Left ventricle myocardium inferior (tissue), 1 donor: Measurements from ENCODE around the gene TMCO4. TPM values are rescaled to one million over a fixed set of nuclear protein-coding genes. Genes with fewer than 3 reads are reported as not detected.

Source experiments
- DNase-seq: peaks from one replicate; pipeline ENCODE4 v3.0.0-alpha.2; 2020
- H3K27ac ChIP-seq: fragments of 200-600 bp; replicated peaks from 2 replicates; pipeline ENCODE4 v1.8.0; 2021
- H3K27me3 ChIP-seq: fragments of 200-600 bp; 2 replicates; pipeline ENCODE4 v1.8.0; 2021; ENCODE audit warnings: low read depth
- H3K36me3 ChIP-seq: fragments of 200-600 bp; 2 replicates; pipeline ENCODE4 v1.8.0; 2021
- H3K4me1 ChIP-seq: fragments of 200-600 bp; 2 replicates; pipeline ENCODE4 v1.8.0; 2021
- H3K4me3 ChIP-seq: fragments of 200-600 bp; 2 replicates; pipeline ENCODE4 v1.8.0; 2021; ENCODE audit warnings: mild to moderate bottlenecking, moderate library complexity
- H3K9me3 ChIP-seq: fragments of 200-600 bp; replicated peaks from 2 replicates; pipeline ENCODE4 v1.8.0; 2021
- intact Hi-C: fragments of 100-400 bp; cut with micrococcal nuclease; formaldehyde crosslinking; loops from one replicate; pipeline ENCODE4 v1.11.0; 2022
- total RNA-seq: library from RNA; stranded (reverse); fragmentation: NEBNext Ultra II Directional; extraction: Animal tissue kit (Norgen Biotek cat#: 25700); gene quantifications from one replicate; pipeline ENCODE4 v1.2.1, GENCODE V29; 2021
- TF ChIP-seq, protein P1 (sequence below): fragments of 200-600 bp; IDR thresholded peaks from 2 replicates; pipeline ENCODE4 v1.8.0; 2021; ENCODE audit warnings: antibody characterized with exemption, mild to moderate bottlenecking, borderline replicate concordance
- donor health status: DM: no; HTN: yes; CAD: no; lungs with severe emphysema.

The TMCO4 gene
- total RNA-seq, 1 donor from 2014 or later = 8.6 TPM

DNA sequence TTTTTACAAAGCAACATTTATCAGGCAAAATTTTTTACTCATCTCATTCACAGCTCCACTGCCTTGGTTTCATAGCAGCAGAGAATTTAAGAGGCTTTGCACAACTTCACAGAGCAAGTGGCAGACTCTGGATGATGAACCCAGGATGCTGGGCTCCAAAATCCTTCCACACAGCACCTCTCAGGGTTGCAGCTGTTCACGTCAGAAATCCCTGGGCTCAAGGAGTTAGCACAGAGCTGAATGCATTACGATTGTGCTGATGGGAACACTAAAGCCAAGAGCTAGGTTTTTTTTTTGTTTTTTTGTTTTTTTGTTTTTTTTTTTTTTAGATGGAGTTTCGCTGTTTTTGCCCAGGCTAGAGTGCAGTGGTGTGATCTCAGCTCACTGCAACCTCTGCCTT lies 137.4 kb downstream of the TMCO4 start:
- Histone ChIP-seq H3K27me3 (peaks cover 56% of the 10 kb centered on the region), H3K36me3 (no peaks in the 10 kb centered on the region)
- TF ChIP-seq, protein P1, sequence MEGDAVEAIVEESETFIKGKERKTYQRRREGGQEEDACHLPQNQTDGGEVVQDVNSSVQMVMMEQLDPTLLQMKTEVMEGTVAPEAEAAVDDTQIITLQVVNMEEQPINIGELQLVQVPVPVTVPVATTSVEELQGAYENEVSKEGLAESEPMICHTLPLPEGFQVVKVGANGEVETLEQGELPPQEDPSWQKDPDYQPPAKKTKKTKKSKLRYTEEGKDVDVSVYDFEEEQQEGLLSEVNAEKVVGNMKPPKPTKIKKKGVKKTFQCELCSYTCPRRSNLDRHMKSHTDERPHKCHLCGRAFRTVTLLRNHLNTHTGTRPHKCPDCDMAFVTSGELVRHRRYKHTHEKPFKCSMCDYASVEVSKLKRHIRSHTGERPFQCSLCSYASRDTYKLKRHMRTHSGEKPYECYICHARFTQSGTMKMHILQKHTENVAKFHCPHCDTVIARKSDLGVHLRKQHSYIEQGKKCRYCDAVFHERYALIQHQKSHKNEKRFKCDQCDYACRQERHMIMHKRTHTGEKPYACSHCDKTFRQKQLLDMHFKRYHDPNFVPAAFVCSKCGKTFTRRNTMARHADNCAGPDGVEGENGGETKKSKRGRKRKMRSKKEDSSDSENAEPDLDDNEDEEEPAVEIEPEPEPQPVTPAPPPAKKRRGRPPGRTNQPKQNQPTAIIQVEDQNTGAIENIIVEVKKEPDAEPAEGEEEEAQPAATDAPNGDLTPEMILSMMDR = no peak

DNA sequence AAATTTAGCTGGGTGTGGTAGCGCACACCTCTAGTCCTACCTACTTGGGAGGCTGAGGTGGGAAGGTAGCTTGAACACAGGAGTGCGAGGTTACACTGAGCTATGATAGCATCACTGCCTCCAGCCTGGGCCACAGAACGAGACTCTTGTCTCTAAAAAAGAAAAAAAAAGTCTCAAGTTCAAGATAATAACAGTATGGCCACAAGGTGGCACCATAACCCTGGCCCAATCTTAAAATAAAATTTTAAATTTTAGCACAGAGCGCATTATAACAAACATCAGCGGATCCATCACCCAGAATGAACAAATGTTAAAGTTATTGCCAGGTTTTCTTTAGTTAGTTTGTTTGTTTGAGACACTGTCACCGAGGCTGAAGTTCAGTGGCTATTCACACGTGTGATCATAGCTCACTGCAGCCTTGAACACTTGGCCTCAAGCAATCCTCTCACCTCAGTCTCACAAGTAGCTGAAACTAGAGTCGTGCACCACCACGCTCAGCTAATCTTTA lies 137.9 kb downstream of the TMCO4 start:
- Histone ChIP-seq H3K36me3 (peaks cover 1% of the 10 kb centered on the region), H3K27me3 (peaks cover 51% of the 10 kb centered on the region), H3K9me3 (no peaks in the 10 kb centered on the region), H3K4me3 (no peak overlapping the region), H3K27ac (no peak overlapping the region), H3K4me1 (peaks cover 22% of the 10 kb centered on the region)
- TF ChIP-seq, protein P1 = peak; percentile 77
- intact Hi-C loops = no loop called here
- no peak for DNase-seq

More for the DNA sequence above, 137.4 kb downstream of the TMCO4 start:
- H3K9me3 ChIP-seq = no peaks in the 10 kb centered on the region
- intact Hi-C loops = no loop called here
- H3K4me3 ChIP-seq = no peak overlapping the region
- H3K4me1 ChIP-seq = peaks cover 22% of the 10 kb centered on the region
- DNase-seq = no peak
- H3K27ac ChIP-seq = no peak overlapping the region

- peaks cover 32% of the 10 kb centered on the region for H3K4me1 ChIP-seq
Observed at GRCh38 chr1:19658186-19658585, 141.5 kb downstream of the TMCO4 start.

GRCh38 chr1:19657511-19657910 lies 142.2 kb downstream of the TMCO4 start:
- Histone ChIP-seq H3K9me3 (no peaks in the 10 kb centered on the region), H3K4me3 (no peak overlapping the region), H3K4me1 (peaks cover 36% of the 10 kb centered on the region), H3K27ac (no peak overlapping the region), H3K27me3 (peaks cover 9% of the 10 kb centered on the region), H3K36me3 (peaks cover 9% of the 10 kb centered on the region)
- TF ChIP-seq, protein P1 = no peak
- intact Hi-C loops = no loop called here
- no peak for DNase-seq

More at GRCh38 chr1:19658186-19658585, 141.5 kb downstream of the TMCO4 start:
- Histone ChIP-seq H3K9me3 (no peaks in the 10 kb centered on the region), H3K27ac (no peak overlapping the region), H3K27me3 (peaks cover 15% of the 10 kb centered on the region), H3K36me3 (peaks cover 9% of the 10 kb centered on the region), H3K4me3 (no peak overlapping the region)
- TF ChIP-seq, protein P1 = no peak
- DNase-seq = no peak
- intact Hi-C loops = no loop called here

GRCh38 chr1:19656780-19657466 lies 142.8 kb downstream of the TMCO4 start:
- Histone ChIP-seq H3K36me3 (peaks cover 9% of the 10 kb centered on the region), H3K9me3 (no peaks in the 10 kb centered on the region), H3K4me3 (no peak overlapping the region), H3K4me1 (peaks cover 42% of the 10 kb centered on the region), H3K27ac (no peak overlapping the region), H3K27me3 (peaks cover 9% of the 10 kb centered on the region)
- TF ChIP-seq, protein P1 = no peak
- DNase-seq = no peak
- intact Hi-C loops = no loop called here
